OCI-M2 (cell line): ENCODE data around the gene PRPS1.
"Not testable (repeated sequence)": the region's sequence is repeated elsewhere in the genome, so short reads cannot be mapped to it uniquely, and the experiment has no call there.

Experiments used
- DNase-seq: peaks from one replicate; lab custom pipeline; 2025; ENCODE audit not compliant: unreplicated experiment; lab: John Stamatoyannopoulos, UW

Gene PRPS1

GRCh38 chrX:107629540-107629909 lies 1.2 kb downstream of the PRPS1 start:
- DNase-seq, result no peak

- no peak for DNase-seq
These were observed 1.9 kb downstream of the PRPS1 start for GRCh38 chrX:107630031-107630689.

DNA sequence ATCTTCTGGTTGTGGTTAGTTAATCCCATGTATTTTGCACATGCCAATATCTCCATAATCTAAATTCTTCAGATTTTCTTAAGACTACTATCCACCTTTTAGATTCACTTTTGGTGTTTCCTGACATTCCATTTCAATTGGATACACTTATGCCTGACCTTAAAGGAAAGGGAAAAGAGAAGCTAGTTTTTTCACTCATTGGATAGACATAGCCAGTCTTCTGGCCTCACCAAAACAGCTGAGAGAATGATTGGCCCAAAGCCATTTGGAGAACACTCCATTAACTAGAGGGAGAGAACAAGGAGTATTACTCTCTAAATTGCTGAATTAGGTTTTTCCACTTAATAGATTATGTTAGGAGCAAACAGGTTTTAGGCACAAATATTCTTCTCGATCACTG lies 4.0 kb downstream of the PRPS1 start:
- DNase-seq, result no peak

DNA sequence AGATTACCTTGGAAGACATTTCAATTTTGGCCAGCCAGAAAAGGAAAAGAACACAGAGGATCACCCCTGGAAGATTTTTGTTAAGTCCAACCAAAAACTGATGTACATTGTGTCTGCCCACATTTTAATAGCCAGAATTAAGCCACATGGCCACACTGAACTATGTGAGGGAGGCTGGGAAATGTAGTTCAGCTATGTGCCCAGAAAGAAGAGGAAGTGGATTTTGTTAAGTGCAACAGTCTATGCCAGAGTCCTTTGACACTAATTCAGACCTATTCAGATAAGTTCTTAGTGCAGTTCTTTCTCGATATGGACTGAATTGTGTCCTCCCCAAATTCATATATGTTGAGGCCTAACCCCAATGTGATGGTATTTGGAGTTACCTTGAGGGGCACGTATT lies 18.4 kb downstream of the PRPS1 start:
- DNase-seq, result no peak

DNA sequence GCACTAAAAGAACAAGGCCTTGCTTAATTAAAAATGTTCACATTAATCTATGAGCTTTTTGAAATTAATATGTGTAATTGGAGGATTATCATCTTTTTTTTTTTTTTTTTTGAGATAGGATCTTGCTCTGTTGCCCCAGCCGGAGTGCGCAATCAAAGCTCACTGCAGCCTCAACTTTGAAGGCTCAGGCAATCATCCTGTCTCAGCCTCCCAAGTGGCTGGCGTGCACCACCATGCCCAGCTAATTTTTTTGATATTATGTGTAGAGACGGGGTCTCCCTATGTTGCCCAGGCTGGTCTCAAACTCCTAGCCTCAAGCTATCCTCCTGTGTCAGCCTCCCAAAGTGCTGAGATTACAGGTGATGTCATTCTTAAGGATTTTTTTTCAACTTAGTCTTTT lies 20.0 kb downstream of the PRPS1 start:
- DNase-seq, result no peak

DNA sequence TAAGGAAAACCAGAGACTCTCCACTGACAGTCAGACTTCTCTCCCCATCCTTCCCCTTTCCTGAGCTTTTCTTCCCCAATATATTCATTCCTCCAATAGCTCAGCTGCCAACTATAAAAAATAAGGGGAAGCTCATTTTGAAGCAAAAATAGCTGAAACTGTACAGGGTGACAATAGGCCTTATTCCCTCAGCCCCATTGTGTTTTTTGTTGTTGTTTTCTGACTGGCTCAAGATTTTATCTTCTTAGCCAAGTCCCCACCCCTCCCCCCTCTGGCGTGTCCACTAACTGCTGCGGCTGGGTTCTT lies 26.2 kb downstream of the PRPS1 start:
- DNase-seq, result no peak

- no peak for DNase-seq
These were observed 26.8 kb downstream of the PRPS1 start for GRCh38 chrX:107654872-107655761.

DNA sequence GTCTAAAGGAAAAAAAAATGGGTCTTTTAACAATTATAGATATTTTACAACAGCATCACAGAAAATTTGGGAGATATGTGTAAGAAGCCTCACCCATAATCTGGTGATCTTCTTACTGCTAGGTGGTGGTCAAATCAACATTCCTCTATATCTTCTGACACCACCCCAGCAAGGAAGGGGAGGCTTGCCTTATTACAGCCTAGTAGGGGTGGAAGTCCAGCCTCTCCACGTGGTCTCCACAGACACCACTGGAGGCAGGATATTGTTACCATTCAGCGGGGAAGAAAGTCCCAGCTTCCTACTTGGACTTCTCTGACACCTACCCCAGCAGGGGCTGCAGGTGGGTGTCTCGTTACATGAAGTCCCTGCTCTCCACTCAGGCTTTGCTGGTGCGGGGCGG lies 28.7 kb downstream of the PRPS1 start:
- DNase-seq, result no peak

DNA sequence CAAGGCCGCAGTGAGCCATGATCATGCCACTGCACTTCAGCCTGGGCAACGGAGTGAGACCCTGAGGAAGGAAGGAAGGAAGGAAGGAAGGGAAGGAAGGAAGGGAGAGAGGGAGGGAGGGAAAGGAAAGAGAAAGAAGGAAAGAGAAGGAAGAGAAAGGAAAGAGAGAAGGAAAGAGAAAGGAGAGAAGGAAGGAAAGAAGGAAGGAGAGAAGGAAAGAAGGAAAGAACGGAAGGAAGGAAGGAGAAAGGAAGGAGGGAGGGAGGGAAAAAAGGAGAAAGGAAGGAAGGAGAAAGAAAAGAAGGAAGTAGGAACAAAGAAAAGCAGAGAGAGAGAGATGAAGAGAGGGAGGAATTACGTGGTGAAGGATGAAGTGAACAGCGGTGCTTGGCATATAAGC lies 30.4 kb downstream of the PRPS1 start:
- no peak for DNase-seq

GRCh38 chrX:107659286-107659685 lies 31.0 kb downstream of the PRPS1 start:
- DNase-seq, result no peak

GRCh38 chrX:107659768-107660167 lies 31.5 kb downstream of the PRPS1 start:
- no peak for DNase-seq

GRCh38 chrX:107662145-107662544 lies 33.8 kb downstream of the PRPS1 start:
- DNase-seq, result no peak

GRCh38 chrX:107662824-107663223 lies 34.5 kb downstream of the PRPS1 start:
- no peak for DNase-seq

- no peak for DNase-seq
These were observed 38.6 kb downstream of the PRPS1 start for GRCh38 chrX:107666931-107667330.

GRCh38 chrX:107667426-107667825 lies 39.1 kb downstream of the PRPS1 start:
- no peak for DNase-seq

DNA sequence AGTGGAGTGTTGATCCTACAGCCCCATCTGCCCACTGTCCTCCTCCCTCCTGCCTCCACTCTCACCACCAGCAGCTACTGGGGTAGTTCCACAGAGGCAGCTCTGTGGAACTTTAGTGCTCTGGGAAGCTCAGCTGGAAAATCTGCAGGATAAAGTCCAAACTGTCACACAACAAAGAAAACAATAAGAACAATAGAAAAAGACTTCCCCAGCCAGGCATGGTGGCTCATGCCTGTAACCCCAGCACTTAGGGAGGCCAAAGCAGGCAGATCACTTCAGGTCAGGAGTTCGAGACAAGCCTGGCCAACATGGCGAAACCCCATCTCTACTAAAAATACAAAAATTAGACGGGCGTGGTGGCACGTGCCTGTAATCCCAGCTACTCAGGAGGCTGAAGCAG lies 40.4 kb downstream of the PRPS1 start:
- not testable (repeated sequence) for DNase-seq

GRCh38 chrX:107669261-107669660 lies 41.0 kb downstream of the PRPS1 start:
- DNase-seq, result no peak

- no peak for DNase-seq
These were observed 41.7 kb downstream of the PRPS1 start for GRCh38 chrX:107669885-107670628.

GRCh38 chrX:107671256-107671655 lies 42.9 kb downstream of the PRPS1 start:
- DNase-seq, result not testable (repeated sequence)

DNA sequence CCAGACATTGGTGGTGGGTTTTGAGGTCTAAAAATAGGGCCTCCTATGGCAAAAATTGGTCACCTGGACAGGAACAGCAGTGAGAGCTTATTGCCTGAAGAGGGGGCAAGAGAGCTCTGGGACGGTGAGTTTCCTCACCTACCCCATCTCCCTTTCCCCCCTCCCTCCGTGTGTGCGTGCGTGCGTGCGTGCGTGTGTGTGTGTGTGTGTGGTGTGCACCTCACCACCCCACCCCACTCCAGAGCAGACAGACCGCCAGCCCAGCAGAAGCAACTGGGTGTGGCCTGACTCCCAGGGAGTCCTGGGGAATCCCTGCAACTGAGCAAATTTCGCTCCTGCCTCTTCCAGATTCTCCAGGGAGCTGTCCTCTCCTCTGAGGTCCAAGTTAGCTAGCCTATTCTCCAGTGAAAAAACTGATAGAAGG lies 44.7 kb downstream of the PRPS1 start:
- no peak for DNase-seq

GRCh38 chrX:107673431-107673830 lies 45.1 kb downstream of the PRPS1 start:
- no peak for DNase-seq

GRCh38 chrX:107673933-107674479 lies 45.7 kb downstream of the PRPS1 start:
- no peak for DNase-seq
